Peyer's patch (tissue), 4 donors: ENCODE data around the gene SCYL1.

ENCODE experiments used
- POLR2A ChIP-seq, 2 donors: fragments of 450-650 bp; IDR thresholded peaks; one replicate each; pipeline ENCODE4 v1.5.1; 2017; ENCODE audit warnings: antibody characterized with exemption in 2 of 2, mild to moderate bottlenecking in 2 of 2, moderate library complexity in 2 of 2
- TF ChIP-seq, protein P1 (sequence below), 6 experiments: fragments of 450-650 bp in 4 of 6; fragments of 200-600 bp in 2 of 6; sonication (generic) in 1 of 6; IDR thresholded peaks; one replicate each; pipeline ENCODE4 v1.5.1; 2017 to 2019; ENCODE audit warnings: antibody characterized with exemption in 6 of 6, mild to moderate bottlenecking in 3 of 6, moderate library complexity in 1 of 6

DNA sequence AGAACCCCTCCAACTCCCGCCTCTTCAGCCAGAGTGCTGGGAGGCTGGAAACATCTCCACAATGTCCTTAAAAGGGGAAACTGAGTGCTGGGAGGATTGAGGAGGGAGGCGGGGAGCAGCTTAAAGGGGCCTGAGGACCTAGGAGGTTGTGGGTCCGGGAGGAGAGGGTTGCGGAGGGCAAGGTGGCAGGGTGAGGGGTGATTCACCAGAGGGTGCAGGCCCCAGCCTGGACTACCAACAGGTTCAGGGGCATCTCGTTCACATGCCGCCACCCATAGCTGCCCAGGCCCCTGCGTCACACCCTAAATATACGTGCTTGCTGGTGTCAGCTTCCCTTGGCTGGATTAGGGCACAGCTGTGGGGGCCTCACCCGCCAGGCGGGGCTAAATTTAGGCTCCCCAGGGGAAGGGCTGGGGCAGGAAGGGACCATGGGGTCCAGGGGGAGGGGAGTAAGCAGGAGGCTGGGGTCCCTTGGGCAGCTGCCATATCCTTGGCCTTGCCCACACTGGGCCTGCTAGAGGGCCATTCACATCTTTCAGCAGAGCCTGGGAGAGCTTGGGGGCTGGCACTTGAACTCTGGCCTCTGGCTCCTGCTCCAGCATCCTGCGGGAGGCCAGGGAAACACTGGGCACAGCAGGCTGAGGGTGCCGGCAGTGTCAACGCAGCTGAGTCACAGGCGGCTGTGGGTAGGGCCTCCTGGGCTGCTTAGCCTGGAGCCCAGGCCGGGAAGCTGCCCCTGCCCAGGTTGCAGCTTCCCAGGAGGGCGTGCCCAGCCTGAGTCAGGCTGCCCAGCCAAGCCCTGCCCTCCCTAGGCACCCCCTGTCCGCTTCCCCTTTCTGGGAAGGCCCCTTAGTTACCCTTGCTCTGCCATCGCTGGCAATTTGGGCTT, 52.2 kb downstream of the SCYL1 start:
- peak in 1 of 2 donors; percentile 64 for TF ChIP-seq POLR2A (IDR thresholded peaks at IDR 0.05)
- TF ChIP-seq, protein P1, sequence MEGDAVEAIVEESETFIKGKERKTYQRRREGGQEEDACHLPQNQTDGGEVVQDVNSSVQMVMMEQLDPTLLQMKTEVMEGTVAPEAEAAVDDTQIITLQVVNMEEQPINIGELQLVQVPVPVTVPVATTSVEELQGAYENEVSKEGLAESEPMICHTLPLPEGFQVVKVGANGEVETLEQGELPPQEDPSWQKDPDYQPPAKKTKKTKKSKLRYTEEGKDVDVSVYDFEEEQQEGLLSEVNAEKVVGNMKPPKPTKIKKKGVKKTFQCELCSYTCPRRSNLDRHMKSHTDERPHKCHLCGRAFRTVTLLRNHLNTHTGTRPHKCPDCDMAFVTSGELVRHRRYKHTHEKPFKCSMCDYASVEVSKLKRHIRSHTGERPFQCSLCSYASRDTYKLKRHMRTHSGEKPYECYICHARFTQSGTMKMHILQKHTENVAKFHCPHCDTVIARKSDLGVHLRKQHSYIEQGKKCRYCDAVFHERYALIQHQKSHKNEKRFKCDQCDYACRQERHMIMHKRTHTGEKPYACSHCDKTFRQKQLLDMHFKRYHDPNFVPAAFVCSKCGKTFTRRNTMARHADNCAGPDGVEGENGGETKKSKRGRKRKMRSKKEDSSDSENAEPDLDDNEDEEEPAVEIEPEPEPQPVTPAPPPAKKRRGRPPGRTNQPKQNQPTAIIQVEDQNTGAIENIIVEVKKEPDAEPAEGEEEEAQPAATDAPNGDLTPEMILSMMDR (IDR thresholded peaks at IDR 0.05): no peak
